Measurements from ENCODE around the gene MAML2. TPM values are rescaled to one million over a fixed set of nuclear protein-coding genes. Genes with fewer than 3 reads are reported as not detected.
A peak's percentile ranks its signal among the peaks of the same experiment; 100 is the strongest.

MAML2 gene
- 9.4 and 14.8 TPM in 2 replicates for total RNA-seq (2014; rRNA removed; shearing (Covaris generic))

- peak; percentile 94 for DNase-seq (ENCODE audit: low read depth)
Observed at GRCh38 chr11:96342961-96343711, at the start of gene MAML2. MAML2 (minus strand) TSS chr11:96343195; CDS start chr11:96341895, 1,300 bp downstream.

- peak; percentile 9 for DNase-seq (ENCODE audit: low read depth)
Observed at GRCh38 chr11:96391698-96392307, 48.8 kb upstream of the MAML2 start.

- no peak for DNase-seq (ENCODE audit: low read depth)
Observed at GRCh38 chr11:96390488-96390792, 47.4 kb upstream of the MAML2 start.

GRCh38 chr11:96389720-96390487, 46.9 kb upstream of the MAML2 start, which contains the start of the genes CCDC82 and JRKL:
CCDC82 (minus strand) TSS chr11:96389912; CDS start chr11:96384747, 5,165 bp downstream.
JRKL (plus strand) TSS chr11:96390013; CDS start chr11:96390650, 637 bp downstream.
- peak; percentile 94 for DNase-seq (ENCODE audit: low read depth)

- DNase-seq (ENCODE audit: low read depth), result no peak
Observed at GRCh38 chr11:96388891-96389719, 46.1 kb upstream of the MAML2 start.

- no peak for DNase-seq (ENCODE audit: low read depth)
Observed at GRCh38 chr11:96385187-96385586, 42.2 kb upstream of the MAML2 start.

GRCh38 chr11:96384156-96384555, 41.2 kb upstream of the MAML2 start:
- DNase-seq (ENCODE audit: low read depth), result no peak

GRCh38 chr11:96376796-96377195, 33.8 kb upstream of the MAML2 start:
- DNase-seq (ENCODE audit: low read depth), result no peak

- DNase-seq (ENCODE audit: low read depth), result no peak
Observed at GRCh38 chr11:96373826-96374225, 30.8 kb upstream of the MAML2 start.

GRCh38 chr11:96367342-96367741, 24.3 kb upstream of the MAML2 start:
- no peak for DNase-seq (ENCODE audit: low read depth)

GRCh38 chr11:96366024-96366423, 23.0 kb upstream of the MAML2 start:
- no peak for DNase-seq (ENCODE audit: low read depth)

GRCh38 chr11:96365493-96365892, 22.5 kb upstream of the MAML2 start:
- DNase-seq (ENCODE audit: low read depth), result no peak

- no peak for DNase-seq (ENCODE audit: low read depth)
Observed at GRCh38 chr11:96361778-96362177, 18.8 kb upstream of the MAML2 start.

GRCh38 chr11:96358321-96358720, 15.3 kb upstream of the MAML2 start:
- no peak for DNase-seq (ENCODE audit: low read depth)

GRCh38 chr11:96357794-96358193, 14.8 kb upstream of the MAML2 start:
- DNase-seq (ENCODE audit: low read depth), result no peak

- DNase-seq (ENCODE audit: low read depth), result no peak
Observed at GRCh38 chr11:96356848-96357247, 13.9 kb upstream of the MAML2 start.

- no peak for DNase-seq (ENCODE audit: low read depth)
Observed at GRCh38 chr11:96342014-96342960, 708 bp downstream of the MAML2 start.

- peak; percentile 56 for DNase-seq (ENCODE audit: low read depth)
Observed at GRCh38 chr11:96341211-96342013, 1.6 kb downstream of the MAML2 start.

- no peak for DNase-seq (ENCODE audit: low read depth)
Observed at GRCh38 chr11:96340555-96340885, 2.5 kb downstream of the MAML2 start.
